Measurements from ENCODE around the gene SLC35A4.
"Not testable (repeated sequence)": the region's sequence is repeated elsewhere in the genome, so short reads cannot be mapped to it uniquely, and the experiment has no call there.

The SLC35A4 gene

DNA sequence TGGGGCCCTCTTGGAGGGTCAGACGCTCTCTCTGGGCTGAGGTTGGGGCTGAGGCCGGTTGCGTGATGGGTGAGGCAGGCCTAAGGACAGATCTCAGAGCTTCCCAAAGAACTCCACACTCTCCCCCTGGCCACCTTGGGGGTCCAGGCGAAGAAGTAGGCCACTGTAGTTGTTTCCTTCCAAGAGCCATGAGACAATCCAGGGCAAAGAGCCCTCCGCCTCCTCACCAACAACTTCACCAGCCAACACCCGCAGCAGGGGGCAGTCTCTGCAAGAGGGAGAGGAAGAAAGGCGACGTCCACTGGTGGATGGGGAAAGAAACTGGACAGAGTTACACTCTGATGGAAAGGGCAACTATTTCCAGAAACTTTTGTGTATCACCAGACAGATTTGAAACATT lies 10.7 kb downstream of the SLC35A4 start:
- H3K36me3 ChIP-seq (ENCODE audit: control insufficient read depth, insufficient read depth, low read length) = no peaks in the 10 kb centered on the region
- no peaks in the 10 kb centered on the region for H3K27me3 ChIP-seq (ENCODE audit: control insufficient read depth, insufficient read depth, low read length)
- no peaks in the 10 kb centered on the region for H3K4me1 ChIP-seq (ENCODE audit: control insufficient read depth, insufficient read depth, low read length)
- H3K9ac ChIP-seq (ENCODE audit: low read length) = no peak overlapping the region
- H3K27ac ChIP-seq (ENCODE audit: low read depth, low read length) = no peak overlapping the region
- H3K4me3 ChIP-seq (ENCODE audit: low read length) = no peak overlapping the region

DNA sequence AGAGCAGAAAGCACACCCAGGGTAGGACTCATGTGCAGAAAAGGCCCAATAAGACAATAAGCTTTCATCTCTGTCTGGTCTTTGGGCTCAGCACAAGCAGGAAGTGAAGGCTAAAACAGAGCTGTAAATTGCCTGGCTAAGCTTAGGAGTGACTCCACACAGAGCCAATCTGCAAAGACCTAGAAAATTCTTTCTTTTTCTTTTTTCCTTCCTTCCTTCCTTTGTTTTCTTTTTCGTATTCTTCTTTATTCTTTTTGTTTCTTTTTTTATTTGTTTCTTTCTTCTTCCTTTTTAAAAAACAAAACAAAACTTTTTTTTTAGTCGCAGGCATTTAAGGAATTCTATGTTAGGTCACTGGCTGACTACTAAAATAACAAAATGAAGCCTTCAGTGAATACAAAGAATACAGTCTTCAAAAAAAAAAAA lies 12.2 kb downstream of the SLC35A4 start:
- peak overlapping the region; percentile 3 for H3K27ac ChIP-seq (ENCODE audit: low read depth, low read length)
- H3K36me3 ChIP-seq (ENCODE audit: control insufficient read depth, insufficient read depth, low read length) = no peaks in the 10 kb centered on the region
- no peak overlapping the region for H3K4me3 ChIP-seq (ENCODE audit: low read length)
- no peak overlapping the region for H3K9ac ChIP-seq (ENCODE audit: low read length)
- H3K27me3 ChIP-seq (ENCODE audit: control insufficient read depth, insufficient read depth, low read length) = no peaks in the 10 kb centered on the region
- H3K4me1 ChIP-seq (ENCODE audit: control insufficient read depth, insufficient read depth, low read length) = no peaks in the 10 kb centered on the region

DNA sequence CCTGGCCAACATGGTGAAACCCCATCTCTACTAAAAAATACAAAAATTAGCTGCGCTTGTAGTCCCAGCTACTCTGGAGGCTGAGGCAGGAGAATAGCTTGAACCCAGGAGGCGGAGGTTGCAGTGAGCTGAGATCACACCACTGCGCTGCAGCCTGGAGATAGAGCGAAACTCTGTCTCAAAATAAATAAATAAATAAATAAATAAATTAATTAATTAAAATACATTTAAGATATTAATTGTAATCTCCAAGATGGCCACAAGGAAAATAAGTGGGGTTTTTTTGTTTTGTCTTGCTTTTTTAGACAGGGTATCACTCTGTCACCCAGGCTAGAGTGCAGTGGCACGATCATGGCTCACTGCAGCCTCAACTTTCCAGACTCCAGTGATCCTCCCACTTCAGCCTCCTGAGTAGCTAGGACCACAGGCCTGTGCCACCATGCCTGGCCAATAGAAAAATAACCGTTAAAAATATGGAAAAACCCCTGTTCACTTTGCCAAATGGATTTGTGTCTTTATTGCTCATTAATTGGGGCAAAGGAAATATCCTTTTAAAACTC lies 14.6 kb downstream of the SLC35A4 start:
- not testable (repeated sequence) for H3K36me3 ChIP-seq (ENCODE audit: control insufficient read depth, insufficient read depth, low read length); H3K4me1 ChIP-seq (ENCODE audit: control insufficient read depth, insufficient read depth, low read length); H3K27me3 ChIP-seq (ENCODE audit: control insufficient read depth, insufficient read depth, low read length); H3K9ac ChIP-seq (ENCODE audit: low read length); H3K27ac ChIP-seq (ENCODE audit: low read depth, low read length); H3K4me3 ChIP-seq (ENCODE audit: low read length)

DNA sequence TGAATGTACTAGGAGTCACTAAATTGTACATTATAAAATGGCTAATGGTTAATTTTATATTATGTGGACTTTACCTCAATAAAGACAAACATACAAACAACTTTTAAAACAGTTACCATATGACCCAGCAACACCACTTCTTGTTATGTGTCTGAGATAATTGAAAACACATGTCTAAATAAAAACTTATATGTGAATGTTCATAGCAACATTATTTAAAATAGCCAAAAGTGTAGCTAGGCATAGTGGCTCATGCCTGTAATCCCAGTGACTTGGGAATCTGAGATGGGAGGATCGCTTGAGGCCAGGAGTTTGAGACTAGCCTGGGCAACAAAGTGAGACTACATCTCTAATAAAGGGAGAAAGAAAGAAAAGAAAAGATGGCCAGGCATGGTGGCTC lies 22.9 kb downstream of the SLC35A4 start:
- no peak overlapping the region for H3K4me3 ChIP-seq (ENCODE audit: low read length)
- H3K27ac ChIP-seq (ENCODE audit: low read depth, low read length) = no peak overlapping the region
- no peaks in the 10 kb centered on the region for H3K36me3 ChIP-seq (ENCODE audit: control insufficient read depth, insufficient read depth, low read length)
- H3K4me1 ChIP-seq (ENCODE audit: control insufficient read depth, insufficient read depth, low read length) = no peaks in the 10 kb centered on the region
- no peak overlapping the region for H3K9ac ChIP-seq (ENCODE audit: low read length)
- H3K27me3 ChIP-seq (ENCODE audit: control insufficient read depth, insufficient read depth, low read length) = no peaks in the 10 kb centered on the region

DNA sequence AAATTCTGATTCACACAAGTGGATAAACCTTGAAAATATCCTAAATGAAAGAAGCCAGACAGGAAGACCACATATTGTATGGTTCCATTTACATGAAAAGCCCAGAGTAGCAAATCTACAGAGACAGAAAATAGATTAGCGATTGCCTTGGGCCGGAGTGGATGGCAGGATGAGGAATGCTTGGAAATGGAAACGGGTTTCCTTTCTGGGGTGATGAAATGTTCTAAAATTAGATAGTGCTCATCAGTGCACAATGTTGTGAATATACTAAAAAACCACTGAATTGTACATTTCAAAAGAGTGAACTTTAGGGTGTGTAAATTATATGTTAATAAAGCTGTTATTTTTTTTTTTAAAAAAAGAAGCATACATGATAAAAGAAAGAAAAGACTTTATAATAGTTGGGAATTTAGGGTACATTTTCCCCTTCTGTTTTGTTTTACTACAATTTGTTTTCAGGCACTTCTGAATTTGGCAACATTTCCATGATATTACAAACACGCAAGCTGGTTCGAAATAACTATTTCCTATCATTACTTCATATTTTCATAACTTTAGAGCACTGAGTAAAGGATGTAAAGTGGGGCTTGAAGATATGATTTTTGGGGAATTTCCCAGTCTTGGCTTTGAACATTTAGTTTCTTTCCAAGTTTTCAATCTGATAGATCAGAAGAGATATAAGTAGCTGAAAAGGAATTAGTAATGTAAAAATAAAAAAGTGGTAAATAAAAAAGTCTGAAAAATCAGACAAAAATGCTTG lies 23.9 kb downstream of the SLC35A4 start:
- H3K27ac ChIP-seq (ENCODE audit: low read depth, low read length) = no peak overlapping the region
- H3K27me3 ChIP-seq (ENCODE audit: control insufficient read depth, insufficient read depth, low read length) = no peaks in the 10 kb centered on the region
- H3K4me1 ChIP-seq (ENCODE audit: control insufficient read depth, insufficient read depth, low read length) = no peaks in the 10 kb centered on the region
- no peak overlapping the region for H3K9ac ChIP-seq (ENCODE audit: low read length)
- no peak overlapping the region for H3K4me3 ChIP-seq (ENCODE audit: low read length)
- no peaks in the 10 kb centered on the region for H3K36me3 ChIP-seq (ENCODE audit: control insufficient read depth, insufficient read depth, low read length)

DNA sequence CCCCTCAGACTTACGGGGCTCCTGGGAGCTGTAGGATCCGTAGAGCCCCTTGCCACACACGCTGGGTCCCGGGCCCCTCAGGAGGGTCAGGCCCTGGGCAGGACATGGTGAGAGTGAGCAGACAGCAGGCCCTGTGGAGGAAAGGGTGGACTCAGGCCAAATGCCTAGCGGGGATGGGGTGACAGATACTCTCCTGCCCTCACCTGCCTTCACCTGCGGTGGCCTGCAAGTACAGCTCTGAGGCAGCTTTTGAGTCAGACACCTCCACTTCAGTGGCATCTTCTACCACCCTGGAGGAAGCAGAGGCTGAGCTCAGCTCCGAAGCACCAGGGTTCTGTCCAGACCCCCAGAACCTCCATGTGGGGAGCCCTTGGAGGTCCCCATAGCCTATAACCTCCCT lies 26.2 kb downstream of the SLC35A4 start:
- H3K4me1 ChIP-seq (ENCODE audit: control insufficient read depth, insufficient read depth, low read length) = no peaks in the 10 kb centered on the region
- no peaks in the 10 kb centered on the region for H3K27me3 ChIP-seq (ENCODE audit: control insufficient read depth, insufficient read depth, low read length)
- no peaks in the 10 kb centered on the region for H3K36me3 ChIP-seq (ENCODE audit: control insufficient read depth, insufficient read depth, low read length)
- no peak overlapping the region for H3K4me3 ChIP-seq (ENCODE audit: low read length)
- no peak overlapping the region for H3K9ac ChIP-seq (ENCODE audit: low read length)
- H3K27ac ChIP-seq (ENCODE audit: low read depth, low read length) = no peak overlapping the region

DNA sequence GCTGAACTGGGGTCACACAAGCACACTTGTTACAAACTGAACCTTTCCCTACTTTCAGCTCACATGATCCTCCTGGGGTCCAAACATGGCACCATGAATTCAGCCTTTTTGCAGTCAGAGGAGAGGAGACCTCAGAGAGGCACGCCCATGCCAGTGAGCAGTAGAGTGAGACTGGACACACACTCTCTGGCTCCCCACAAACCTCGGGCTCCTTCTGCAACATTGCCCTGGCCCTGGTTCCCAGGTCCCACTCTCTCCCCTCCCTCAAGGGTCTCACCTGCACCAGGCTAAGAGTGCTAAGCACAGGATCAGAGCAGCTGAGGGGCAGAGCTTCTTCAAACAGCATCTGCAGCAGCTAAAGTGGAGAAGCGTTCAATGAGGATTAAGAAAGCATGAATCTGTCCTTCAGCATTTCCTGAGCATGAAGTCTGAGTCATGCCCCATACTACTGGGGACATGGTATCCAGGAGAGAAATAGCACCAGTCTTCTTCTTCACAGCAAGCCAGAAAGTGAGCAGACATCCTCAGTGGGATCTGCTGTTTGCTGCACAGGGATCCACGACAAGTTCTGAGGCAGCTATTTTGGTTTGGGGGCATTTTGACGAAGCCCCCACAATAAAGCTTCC lies 27.2 kb downstream of the SLC35A4 start:
- no peaks in the 10 kb centered on the region for H3K4me1 ChIP-seq (ENCODE audit: control insufficient read depth, insufficient read depth, low read length)
- H3K27ac ChIP-seq (ENCODE audit: low read depth, low read length) = no peak overlapping the region
- H3K27me3 ChIP-seq (ENCODE audit: control insufficient read depth, insufficient read depth, low read length) = no peaks in the 10 kb centered on the region
- H3K4me3 ChIP-seq (ENCODE audit: low read length) = no peak overlapping the region
- no peaks in the 10 kb centered on the region for H3K36me3 ChIP-seq (ENCODE audit: control insufficient read depth, insufficient read depth, low read length)
- H3K9ac ChIP-seq (ENCODE audit: low read length) = no peak overlapping the region

DNA sequence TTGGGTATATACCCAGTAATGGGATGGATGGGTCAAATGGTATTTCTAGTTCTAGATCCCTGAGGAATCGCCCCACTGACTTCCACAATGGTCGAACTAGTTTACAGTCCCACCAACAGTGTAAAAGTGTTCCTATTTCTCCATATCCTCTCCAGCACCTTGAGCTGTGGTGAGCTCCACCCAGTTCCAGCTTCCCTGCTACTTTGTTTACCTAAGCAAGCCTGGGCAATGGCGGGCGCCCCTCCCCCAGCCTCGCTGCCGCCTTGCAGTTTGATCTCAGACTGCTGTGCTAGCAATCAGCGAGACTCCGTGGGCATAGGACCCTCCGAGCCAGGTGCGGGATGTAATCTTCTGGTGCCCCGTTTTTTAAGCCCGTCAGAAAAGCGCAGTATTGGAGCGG lies 28.4 kb downstream of the SLC35A4 start:
- H3K36me3 ChIP-seq (ENCODE audit: control insufficient read depth, insufficient read depth, low read length); H3K4me3 ChIP-seq (ENCODE audit: low read length); H3K9ac ChIP-seq (ENCODE audit: low read length); H3K27me3 ChIP-seq (ENCODE audit: control insufficient read depth, insufficient read depth, low read length); H3K27ac ChIP-seq (ENCODE audit: low read depth, low read length); H3K4me1 ChIP-seq (ENCODE audit: control insufficient read depth, insufficient read depth, low read length): not testable (repeated sequence)

DNA sequence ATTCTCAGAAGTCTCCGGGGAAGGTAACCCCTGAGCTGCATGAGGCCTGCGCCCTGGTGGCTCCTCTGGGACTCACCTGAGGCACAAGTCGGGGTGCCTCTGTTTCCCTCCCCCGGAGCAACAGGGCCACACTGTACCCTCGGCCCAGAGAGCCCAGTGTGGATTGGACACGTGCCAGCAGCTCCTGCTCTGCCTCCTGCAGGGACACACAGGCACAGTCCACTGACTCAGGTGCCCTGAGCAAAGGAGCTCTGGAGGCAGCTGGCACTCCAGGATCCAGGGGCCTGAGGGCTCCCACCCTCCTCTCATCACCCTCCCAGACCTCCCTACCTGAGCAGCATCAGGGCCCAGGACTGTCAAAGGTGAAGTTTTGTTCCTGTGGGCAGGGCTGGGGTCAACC lies 29.5 kb downstream of the SLC35A4 start:
- H3K9ac ChIP-seq (ENCODE audit: low read length) = no peak overlapping the region
- H3K27me3 ChIP-seq (ENCODE audit: control insufficient read depth, insufficient read depth, low read length) = no peaks in the 10 kb centered on the region
- H3K27ac ChIP-seq (ENCODE audit: low read depth, low read length) = no peak overlapping the region
- no peaks in the 10 kb centered on the region for H3K36me3 ChIP-seq (ENCODE audit: control insufficient read depth, insufficient read depth, low read length)
- H3K4me1 ChIP-seq (ENCODE audit: control insufficient read depth, insufficient read depth, low read length) = no peaks in the 10 kb centered on the region
- H3K4me3 ChIP-seq (ENCODE audit: low read length) = no peak overlapping the region

DNA sequence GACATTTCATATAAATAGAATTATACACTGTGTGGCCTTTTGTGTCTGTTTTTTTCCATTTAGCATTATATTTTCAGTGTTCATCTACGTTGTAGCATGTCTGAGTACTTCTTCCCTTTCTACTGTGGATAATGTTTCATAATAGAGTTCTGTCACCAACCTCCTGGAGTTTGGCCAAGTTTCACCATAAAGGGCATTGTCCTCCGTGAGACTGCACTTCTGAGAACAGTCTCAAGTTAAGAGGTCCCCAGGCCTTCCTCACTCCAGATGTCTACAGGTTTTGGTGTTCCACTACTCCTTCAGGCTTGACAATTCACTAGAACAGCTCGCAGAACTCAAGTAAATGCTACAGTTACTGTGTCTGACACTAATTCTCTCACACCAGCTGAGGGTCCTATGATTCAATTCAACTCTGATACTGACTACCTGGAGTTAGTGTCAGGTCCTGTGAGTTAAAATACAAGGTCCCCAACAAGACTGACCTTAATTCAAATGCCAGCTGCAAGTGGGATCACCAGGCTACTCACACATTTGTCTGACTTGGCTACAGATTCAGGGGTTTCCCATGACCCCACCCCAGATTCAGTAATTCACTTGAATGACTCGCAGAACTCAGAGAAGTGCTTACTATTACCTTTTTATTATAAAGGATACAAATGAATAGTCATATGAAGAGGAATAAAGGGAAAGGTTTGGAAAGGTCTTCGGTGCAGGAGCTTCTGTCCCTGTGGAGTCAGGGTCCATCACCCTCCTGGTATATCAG lies 31.1 kb downstream of the SLC35A4 start:
- Histone ChIP-seq H3K27ac (ENCODE audit: low read depth, low read length) (no peak overlapping the region), H3K4me3 (ENCODE audit: low read length) (no peak overlapping the region), H3K9ac (ENCODE audit: low read length) (no peak overlapping the region)

DNA sequence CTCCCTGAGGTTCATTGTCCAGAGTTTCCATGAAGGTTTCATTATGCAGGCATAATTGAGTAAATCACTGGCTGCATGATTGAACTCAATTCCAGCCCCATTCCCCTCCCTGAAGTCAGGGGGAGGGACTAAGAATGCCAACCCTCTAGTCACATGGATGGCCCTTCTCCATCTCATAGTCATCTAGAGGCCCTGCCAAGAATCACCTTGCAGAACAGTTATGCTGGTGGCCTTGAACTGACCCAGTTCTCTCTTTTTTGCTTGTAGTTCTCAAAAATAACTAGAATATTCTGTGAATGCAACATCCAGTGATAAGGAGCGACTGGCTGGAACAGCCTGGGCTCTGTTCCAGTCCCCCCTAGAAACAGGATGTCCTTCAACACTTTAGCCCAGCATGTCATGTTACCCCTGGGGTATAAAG lies 31.7 kb downstream of the SLC35A4 start:
- no peak overlapping the region for H3K9ac ChIP-seq (ENCODE audit: low read length)
- H3K36me3 ChIP-seq (ENCODE audit: control insufficient read depth, insufficient read depth, low read length) = no peaks in the 10 kb centered on the region
- no peak overlapping the region for H3K27ac ChIP-seq (ENCODE audit: low read depth, low read length)
- H3K4me1 ChIP-seq (ENCODE audit: control insufficient read depth, insufficient read depth, low read length) = no peaks in the 10 kb centered on the region
- no peak overlapping the region for H3K4me3 ChIP-seq (ENCODE audit: low read length)
- H3K27me3 ChIP-seq (ENCODE audit: control insufficient read depth, insufficient read depth, low read length) = no peaks in the 10 kb centered on the region

More for the DNA sequence above, 31.1 kb downstream of the SLC35A4 start:
- no peaks in the 10 kb centered on the region for H3K36me3 ChIP-seq (ENCODE audit: control insufficient read depth, insufficient read depth, low read length)
- H3K27me3 ChIP-seq (ENCODE audit: control insufficient read depth, insufficient read depth, low read length) = no peaks in the 10 kb centered on the region
- no peaks in the 10 kb centered on the region for H3K4me1 ChIP-seq (ENCODE audit: control insufficient read depth, insufficient read depth, low read length)

DNA sequence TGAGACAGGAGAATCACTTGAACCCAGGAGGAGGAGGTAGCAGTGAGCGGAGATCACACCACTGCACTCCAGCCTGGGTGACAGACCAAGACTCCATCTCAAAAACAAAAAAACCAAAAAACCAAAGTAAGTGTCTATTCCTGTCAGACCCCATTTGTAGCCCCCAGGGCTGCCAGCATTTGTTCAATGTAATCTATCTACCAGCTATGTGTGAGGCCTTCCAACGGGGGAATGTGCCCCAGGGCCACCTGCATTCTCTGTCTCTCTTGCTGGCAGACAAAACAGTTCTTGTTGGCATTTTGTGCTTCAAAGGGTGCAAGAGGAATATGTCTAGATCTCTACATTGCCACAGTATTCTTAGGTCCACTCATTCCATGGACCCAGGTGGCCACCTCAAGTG lies 34.2 kb downstream of the SLC35A4 start:
- Histone ChIP-seq H3K27ac (ENCODE audit: low read depth, low read length) (no peak overlapping the region), H3K36me3 (ENCODE audit: control insufficient read depth, insufficient read depth, low read length) (no peaks in the 10 kb centered on the region), H3K4me3 (ENCODE audit: low read length) (no peak overlapping the region), H3K4me1 (ENCODE audit: control insufficient read depth, insufficient read depth, low read length) (no peaks in the 10 kb centered on the region), H3K27me3 (ENCODE audit: control insufficient read depth, insufficient read depth, low read length) (no peaks in the 10 kb centered on the region), H3K9ac (ENCODE audit: low read length) (no peak overlapping the region)
